Neural cell (in vitro differentiated cells): ENCODE measurements around the gene POLR3E. TPM values are rescaled to one million over a fixed set of nuclear protein-coding genes. Genes with fewer than 3 reads are reported as not detected.

ENCODE experiments used
- H2AFZ ChIP-seq: fragments of 200-600, 300-800 bp; sonication (generic), shearing (Covaris generic); 2 replicates; pipeline ENCODE4 v1.6.0; 2014; ENCODE audit warnings: low read depth, mild to moderate bottlenecking, antibody characterized with exemption, low read length, moderate library complexity
- H3F3A ChIP-seq: fragments of 200-600 bp; shearing (Covaris generic); 2 replicates; pipeline ENCODE4 v1.6.1; 2016; ENCODE audit warnings: mild to moderate bottlenecking, moderate library complexity, mixed read lengths, antibody characterized with exemption, low read length; ENCODE audit not compliant: insufficient read depth, poor library complexity, severe bottlenecking
- H3K27ac ChIP-seq: fragments of 200-600, 300-800 bp; sonication (generic), shearing (Covaris generic); 2 replicates; pipeline ENCODE4 v1.5.1; 2014; ENCODE audit warnings: mild to moderate bottlenecking, low read length, moderate library complexity
- H3K27me3 ChIP-seq: fragments of 300-800, 200-600 bp; sonication (generic), shearing (Covaris generic); 2 replicates; pipeline ENCODE4 v1.6.0; 2014; ENCODE audit warnings: mild to moderate bottlenecking, low read depth, low read length, moderate library complexity; ENCODE audit not compliant: insufficient read depth
- H3K36me3 ChIP-seq: fragments of 300-800, 200-600 bp; sonication (generic), shearing (Covaris generic); 2 replicates; pipeline ENCODE4 v1.5.1; 2014; ENCODE audit warnings: mild to moderate bottlenecking, antibody characterized with exemption, low read length, moderate library complexity; ENCODE audit not compliant: insufficient read depth
- H3K4me2 ChIP-seq: fragments of 300-800, 200-600 bp; sonication (generic), shearing (Covaris generic); 2 replicates; pipeline ENCODE4 v1.6.0; 2014; ENCODE audit warnings: mild to moderate bottlenecking, low read length
- H3K4me3 ChIP-seq: fragments of 300-800, 200-600 bp; sonication (generic), shearing (Covaris generic); 2 replicates; pipeline ENCODE4 v1.5.1; 2014; ENCODE audit warnings: mild to moderate bottlenecking, low read length, moderate library complexity
- H3K79me2 ChIP-seq: fragments of 200-600 bp; shearing (Covaris generic); replicated peaks from 2 replicates; pipeline ENCODE4 v1.6.0; 2014; ENCODE audit warnings: mild to moderate bottlenecking, low read length, moderate library complexity; ENCODE audit not compliant: insufficient read depth
- H3K9ac ChIP-seq: fragments of 300-800, 200-600 bp; sonication (generic), shearing (Covaris generic); 2 replicates; pipeline ENCODE4 v1.6.1; 2016; ENCODE audit warnings: mild to moderate bottlenecking, low read length, mixed read lengths
- H3K9me2 ChIP-seq: fragments of 200-600 bp; shearing (Covaris generic); 2 replicates; pipeline ENCODE4 v1.6.1; 2016; ENCODE audit warnings: mild to moderate bottlenecking, low read length, mixed read lengths; ENCODE audit not compliant: insufficient read depth
- H3K9me3 ChIP-seq: fragments of 200-600, 300-800 bp; sonication (generic), shearing (Covaris generic); 2 replicates; pipeline ENCODE4 v1.6.1; 2016; ENCODE audit warnings: mild to moderate bottlenecking, mixed run types, low read length, moderate library complexity, mixed read lengths
- H4K20me1 ChIP-seq: fragments of 200-600 bp; shearing (Covaris generic); 2 replicates; pipeline ENCODE4 v1.6.1; 2016; ENCODE audit warnings: mild to moderate bottlenecking, mixed run types; ENCODE audit not compliant: insufficient read depth
- EP300 ChIP-seq: fragments of 450-650 bp; conservative IDR thresholded peaks from 2 replicates; pipeline ENCODE4 v1.6.1; 2014; ENCODE audit warnings: antibody characterized with exemption, mild to moderate bottlenecking, moderate library complexity; ENCODE audit not compliant: poor library complexity, severe bottlenecking
- EZH2 ChIP-seq: fragments of 200-600, 300-800 bp; shearing (Covaris generic), sonication (generic); IDR thresholded peaks from 2 replicates; pipeline ENCODE4 v1.6.1; 2014; ENCODE audit warnings: antibody characterized with exemption, low read length, borderline replicate concordance, mild to moderate bottlenecking; ENCODE audit not compliant: insufficient read depth, poor library complexity, severe bottlenecking
- MXI1 ChIP-seq: fragments of 450-650 bp; conservative IDR thresholded peaks from 2 replicates; pipeline ENCODE4 v1.6.1; 2014; ENCODE audit warnings: antibody characterized with exemption, mild to moderate bottlenecking; ENCODE audit not compliant: poor library complexity, severe bottlenecking
- POLR2AphosphoS5 ChIP-seq: IDR thresholded peaks from 2 replicates; pipeline ENCODE4 v1.6.1; 2012
- RAD21 ChIP-seq: fragments of 450-650 bp; conservative IDR thresholded peaks from 2 replicates; pipeline ENCODE4 v1.6.1; 2014; ENCODE audit warnings: antibody characterized with exemption, mild to moderate bottlenecking, moderate library complexity
- REST ChIP-seq: IDR thresholded peaks from 2 replicates; pipeline ENCODE4 v1.6.1; 2012; ENCODE audit warnings: borderline replicate concordance
- SMC3 ChIP-seq: fragments of 450-650 bp; conservative IDR thresholded peaks from 2 replicates; pipeline ENCODE4 v1.6.1; 2014; ENCODE audit warnings: antibody characterized with exemption, mild to moderate bottlenecking, moderate library complexity; ENCODE audit not compliant: poor library complexity
- TAF1 ChIP-seq: IDR thresholded peaks from 2 replicates; pipeline ENCODE4 v1.6.1; 2012; ENCODE audit warnings: low read depth
- polyA plus RNA-seq: library from polyadenylated mRNA; depleted of rRNA; stranded (reverse); fragments of >200 nt; gene quantifications from 2 replicates; pipeline ENCODE4 v1.2.3, GENCODE V29; 2014
- TF ChIP-seq, protein P1 (sequence below): fragments of 450-650 bp; IDR thresholded peaks from 2 replicates; pipeline ENCODE4 v1.5.1; 2014; ENCODE audit warnings: antibody characterized with exemption, mild to moderate bottlenecking, moderate library complexity; ENCODE audit not compliant: poor library complexity, severe bottlenecking

Gene POLR3E
- polyA plus RNA-seq, 1 donor from 2014 or later, result 47.4 TPM

DNA sequence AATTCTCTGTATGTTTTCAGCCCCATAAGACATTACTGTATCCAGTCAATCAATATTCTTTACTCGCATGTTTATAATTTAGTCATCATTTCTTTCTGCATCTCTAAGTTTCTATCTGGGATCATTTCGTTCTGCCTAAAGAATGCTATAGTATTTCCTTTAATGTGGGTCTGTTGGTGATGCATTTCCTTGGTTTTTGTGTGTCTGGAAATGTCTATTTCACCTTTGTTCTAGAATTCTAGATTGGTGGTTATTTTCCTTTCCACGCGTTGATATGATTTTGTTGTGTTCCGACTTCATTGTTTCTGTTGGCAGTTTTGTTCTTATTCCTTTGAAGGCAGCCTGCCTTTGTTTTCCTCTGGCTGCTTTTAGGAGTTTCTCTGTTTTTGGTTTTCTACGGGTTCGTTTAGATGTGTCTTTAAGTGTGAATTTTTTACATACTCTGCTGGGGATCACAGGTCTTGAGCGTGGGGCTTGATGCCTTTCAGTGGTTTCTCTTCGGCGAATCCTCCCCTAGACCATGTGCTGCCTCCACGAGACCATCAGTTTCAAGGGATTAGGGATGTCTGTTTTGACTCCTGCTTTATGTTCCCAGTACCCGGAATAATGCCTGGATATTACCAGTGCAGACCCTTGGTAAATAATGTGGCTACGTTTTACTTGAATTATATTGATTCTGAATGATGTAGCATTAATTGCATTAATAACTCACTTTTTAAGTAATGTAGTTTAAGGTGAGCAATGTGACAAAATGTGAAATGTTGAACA lies 23.5 kb downstream of the POLR3E start:
- H3K4me3 ChIP-seq, result no peak overlapping the region
- no peak overlapping the region for H3K4me2 ChIP-seq
- no peaks in the 10 kb centered on the region for H3F3A ChIP-seq
- H3K9me3 ChIP-seq, result no peaks in the 10 kb centered on the region
- no peaks in the 10 kb centered on the region for H3K9me2 ChIP-seq
- no peak overlapping the region for H3K27ac ChIP-seq
- TF ChIP-seq RAD21, result no peak
- TF ChIP-seq TAF1, result no peak
- TF ChIP-seq, protein P1, sequence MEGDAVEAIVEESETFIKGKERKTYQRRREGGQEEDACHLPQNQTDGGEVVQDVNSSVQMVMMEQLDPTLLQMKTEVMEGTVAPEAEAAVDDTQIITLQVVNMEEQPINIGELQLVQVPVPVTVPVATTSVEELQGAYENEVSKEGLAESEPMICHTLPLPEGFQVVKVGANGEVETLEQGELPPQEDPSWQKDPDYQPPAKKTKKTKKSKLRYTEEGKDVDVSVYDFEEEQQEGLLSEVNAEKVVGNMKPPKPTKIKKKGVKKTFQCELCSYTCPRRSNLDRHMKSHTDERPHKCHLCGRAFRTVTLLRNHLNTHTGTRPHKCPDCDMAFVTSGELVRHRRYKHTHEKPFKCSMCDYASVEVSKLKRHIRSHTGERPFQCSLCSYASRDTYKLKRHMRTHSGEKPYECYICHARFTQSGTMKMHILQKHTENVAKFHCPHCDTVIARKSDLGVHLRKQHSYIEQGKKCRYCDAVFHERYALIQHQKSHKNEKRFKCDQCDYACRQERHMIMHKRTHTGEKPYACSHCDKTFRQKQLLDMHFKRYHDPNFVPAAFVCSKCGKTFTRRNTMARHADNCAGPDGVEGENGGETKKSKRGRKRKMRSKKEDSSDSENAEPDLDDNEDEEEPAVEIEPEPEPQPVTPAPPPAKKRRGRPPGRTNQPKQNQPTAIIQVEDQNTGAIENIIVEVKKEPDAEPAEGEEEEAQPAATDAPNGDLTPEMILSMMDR, result no peak
- no peak for TF ChIP-seq SMC3
- TF ChIP-seq POLR2AphosphoS5, result no peak
- no peak for TF ChIP-seq EZH2
- TF ChIP-seq REST, result no peak
- no peak for TF ChIP-seq MXI1
- TF ChIP-seq EP300, result no peak
- H3K36me3 ChIP-seq, result no peaks in the 10 kb centered on the region
- H4K20me1 ChIP-seq, result no peaks in the 10 kb centered on the region
- no peaks in the 10 kb centered on the region for H3K27me3 ChIP-seq
- H3K79me2 ChIP-seq, result no peaks in the 10 kb centered on the region
- no peak overlapping the region for H2AFZ ChIP-seq
- no peak overlapping the region for H3K9ac ChIP-seq

GRCh38 chr16:22321340-22322001 lies 24.3 kb downstream of the POLR3E start:
- no peaks in the 10 kb centered on the region for H3K27me3 ChIP-seq
- no peaks in the 10 kb centered on the region for H3F3A ChIP-seq
- no peak overlapping the region for H3K9ac ChIP-seq
- H3K27ac ChIP-seq, result no peak overlapping the region
- H3K4me2 ChIP-seq, result no peak overlapping the region
- H3K9me2 ChIP-seq, result no peaks in the 10 kb centered on the region
- H3K9me3 ChIP-seq, result no peaks in the 10 kb centered on the region
- peak overlapping the region; percentile 30 for H2AFZ ChIP-seq
- H3K79me2 ChIP-seq, result no peaks in the 10 kb centered on the region
- no peaks in the 10 kb centered on the region for H3K36me3 ChIP-seq
- H3K4me3 ChIP-seq, result no peak overlapping the region
- H4K20me1 ChIP-seq, result no peaks in the 10 kb centered on the region
- TF ChIP-seq, protein P1, result peak; percentile 96
- TF ChIP-seq EZH2 (no peak), REST (no peak), TAF1 (no peak), EP300 (no peak), MXI1 (peak; percentile 82), SMC3 (peak; percentile 94), POLR2AphosphoS5 (no peak), RAD21 (peak; percentile 92)
